GM12872 (cell line): ENCODE results near the gene TMEM150B.

Source experiments
- TF ChIP-seq, protein P1 (sequence below): IDR thresholded peaks from 3 replicates; pipeline ENCODE4 v1.5.1; 2011; ENCODE audit warnings: low read depth, mild to moderate bottlenecking, low read length, moderate library complexity; ENCODE audit not compliant: insufficient read depth

The TMEM150B gene

DNA sequence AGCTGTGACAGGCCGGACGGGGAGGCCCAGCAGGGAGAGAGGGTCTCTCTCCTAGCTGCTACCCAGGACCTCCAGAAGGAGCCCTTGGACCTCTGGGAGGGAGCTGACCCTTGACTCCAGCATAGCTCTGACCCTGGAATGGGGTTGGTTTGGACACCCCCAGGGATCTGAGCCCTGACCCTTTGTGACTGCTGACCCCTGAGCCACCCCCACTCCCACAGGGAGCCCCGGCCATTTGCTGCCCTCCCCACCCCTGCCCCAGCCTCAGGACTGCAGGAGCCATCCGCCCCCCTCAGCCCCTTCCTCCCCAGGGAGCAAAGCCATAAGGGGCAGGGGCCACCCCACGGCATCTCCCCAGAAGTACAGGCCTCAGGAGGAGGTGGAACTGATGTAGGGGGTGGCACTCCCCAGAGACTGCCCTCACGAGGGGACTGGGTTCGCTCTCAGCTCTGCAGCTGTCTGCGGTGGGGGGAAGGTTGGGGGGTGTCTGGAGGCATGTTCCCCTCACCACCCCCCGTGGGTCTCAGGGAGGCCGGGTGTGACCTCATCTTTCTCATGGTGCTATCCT is 22.4 kb upstream of the TMEM150B start:
- TF ChIP-seq, protein P1, sequence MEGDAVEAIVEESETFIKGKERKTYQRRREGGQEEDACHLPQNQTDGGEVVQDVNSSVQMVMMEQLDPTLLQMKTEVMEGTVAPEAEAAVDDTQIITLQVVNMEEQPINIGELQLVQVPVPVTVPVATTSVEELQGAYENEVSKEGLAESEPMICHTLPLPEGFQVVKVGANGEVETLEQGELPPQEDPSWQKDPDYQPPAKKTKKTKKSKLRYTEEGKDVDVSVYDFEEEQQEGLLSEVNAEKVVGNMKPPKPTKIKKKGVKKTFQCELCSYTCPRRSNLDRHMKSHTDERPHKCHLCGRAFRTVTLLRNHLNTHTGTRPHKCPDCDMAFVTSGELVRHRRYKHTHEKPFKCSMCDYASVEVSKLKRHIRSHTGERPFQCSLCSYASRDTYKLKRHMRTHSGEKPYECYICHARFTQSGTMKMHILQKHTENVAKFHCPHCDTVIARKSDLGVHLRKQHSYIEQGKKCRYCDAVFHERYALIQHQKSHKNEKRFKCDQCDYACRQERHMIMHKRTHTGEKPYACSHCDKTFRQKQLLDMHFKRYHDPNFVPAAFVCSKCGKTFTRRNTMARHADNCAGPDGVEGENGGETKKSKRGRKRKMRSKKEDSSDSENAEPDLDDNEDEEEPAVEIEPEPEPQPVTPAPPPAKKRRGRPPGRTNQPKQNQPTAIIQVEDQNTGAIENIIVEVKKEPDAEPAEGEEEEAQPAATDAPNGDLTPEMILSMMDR: no peak

GRCh38 chr19:55346725-55347441 is 21.7 kb upstream of the TMEM150B start:
- TF ChIP-seq, protein P1: no peak

GRCh38 chr19:55345818-55346724 is 20.9 kb upstream of the TMEM150B start:
- TF ChIP-seq, protein P1: no peak

- TF ChIP-seq, protein P1: no peak
Observed at GRCh38 chr19:55345101-55345817, 20.1 kb upstream of the TMEM150B start.

DNA sequence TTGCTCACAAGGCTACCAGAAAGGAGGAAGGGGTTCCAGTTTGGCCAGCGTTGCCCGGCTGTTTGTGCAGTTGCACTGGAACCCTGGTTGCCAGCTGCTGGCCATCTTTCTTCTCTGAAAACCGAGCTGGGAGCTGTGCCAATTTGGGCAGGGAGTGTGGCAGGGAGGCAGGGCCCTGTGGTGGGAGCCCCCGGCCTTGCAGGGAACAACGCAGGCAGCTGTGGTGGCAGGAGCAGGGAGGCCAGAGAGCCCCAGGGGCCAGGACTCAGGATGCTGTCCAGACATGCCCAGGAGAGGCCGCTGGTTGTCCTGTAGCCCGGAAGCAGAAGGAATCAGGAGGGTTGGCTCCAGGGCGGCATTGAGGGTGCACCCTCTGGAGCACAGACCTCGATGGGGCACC is 19.3 kb upstream of the TMEM150B start:
- TF ChIP-seq, protein P1: no peak

GRCh38 chr19:55341595-55342531 is 16.7 kb upstream of the TMEM150B start:
- TF ChIP-seq, protein P1: no peak
